Activated naive CD8-positive, alpha-beta T cell treated with anti-CD3 and anti-CD28 coated beads, Interleukin-2, amount 50 U/mL, for 24 hours (primary cell): ENCODE measurements around the gene ARL4C.

Source experiments
- ATAC-seq: fragments of 150-1000 bp; cut with Tn5 transposase; one replicate; pipeline ENCODE4 v1.10.0; 2021
- DNase-seq: peaks from one replicate; pipeline ENCODE4 v3.0.0; 2021
- H3K27ac Mint-ChIP-seq: one replicate; pipeline ENCODE4 v1.8.0; 2021; ENCODE audit warnings: mild to moderate bottlenecking, mixed read lengths
- H3K27me3 Mint-ChIP-seq: one replicate; pipeline ENCODE4 v1.8.0; 2021; ENCODE audit warnings: mixed read lengths
- H3K36me3 Mint-ChIP-seq: one replicate; pipeline ENCODE4 v1.8.0; 2021; ENCODE audit warnings: low read depth, mixed read lengths
- H3K4me1 Mint-ChIP-seq: one replicate; pipeline ENCODE4 v1.8.0; 2021; ENCODE audit warnings: mixed read lengths
- H3K4me3 Mint-ChIP-seq: one replicate; pipeline ENCODE4 v1.8.0; 2021; ENCODE audit warnings: mild to moderate bottlenecking, moderate library complexity, mixed read lengths
- H3K9me3 Mint-ChIP-seq: one replicate; pipeline ENCODE4 v1.8.0; 2021; ENCODE audit warnings: mixed read lengths

Gene ARL4C

GRCh38 chr2:234496835-234497593 lies at the start of gene ARL4C:
Gene ARL4C (minus strand): TSS chr2:234497081. CDS start chr2:234496586, 495 bp downstream.
- H3K4me3 Mint-ChIP-seq: peak within 1 kb of the TSS; percentile 96
- ATAC-seq (peak; percentile 45), DNase-seq (peak; percentile 62)
- peaks cover 48% of the 10 kb centered on the region for H3K4me1 Mint-ChIP-seq
- no peaks in the 10 kb centered on the region for H3K27me3 Mint-ChIP-seq
- peak within 1 kb of the TSS; percentile 90 for H3K27ac Mint-ChIP-seq
- H3K9me3 Mint-ChIP-seq: no peaks in the 10 kb centered on the region
- H3K36me3 Mint-ChIP-seq: peaks cover 17% of the 10 kb centered on the region

GRCh38 chr2:234544659-234545611 lies 48.1 kb upstream of the ARL4C start:
- DNase-seq (peak; percentile 79), ATAC-seq (peak; percentile 70)
- Mint-ChIP-seq H3K4me3 (no peak overlapping the region), H3K36me3 (no peaks in the 10 kb centered on the region), H3K27ac (no peak overlapping the region), H3K4me1 (no peaks in the 10 kb centered on the region), H3K9me3 (no peaks in the 10 kb centered on the region), H3K27me3 (peaks cover 22% of the 10 kb centered on the region)

GRCh38 chr2:234542742-234543141 lies 45.9 kb upstream of the ARL4C start:
- Mint-ChIP-seq H3K4me1 (no peaks in the 10 kb centered on the region), H3K27ac (no peak overlapping the region), H3K27me3 (peaks cover 15% of the 10 kb centered on the region), H3K36me3 (no peaks in the 10 kb centered on the region), H3K9me3 (no peaks in the 10 kb centered on the region), H3K4me3 (no peak overlapping the region)
- DNase-seq (no peak), ATAC-seq (no peak)

GRCh38 chr2:234537929-234538328 lies 41.0 kb upstream of the ARL4C start:
- Mint-ChIP-seq H3K4me3 (no peak overlapping the region), H3K27me3 (peaks cover 4% of the 10 kb centered on the region)

GRCh38 chr2:234536178-234536965 lies 39.5 kb upstream of the ARL4C start:
- ATAC-seq (no peak), DNase-seq (no peak)
- Mint-ChIP-seq H3K4me3 (no peak overlapping the region), H3K9me3 (no peaks in the 10 kb centered on the region), H3K36me3 (no peaks in the 10 kb centered on the region), H3K4me1 (no peaks in the 10 kb centered on the region), H3K27ac (no peak overlapping the region), H3K27me3 (peaks cover 4% of the 10 kb centered on the region)

More at GRCh38 chr2:234537929-234538328, 41.0 kb upstream of the ARL4C start:
- H3K36me3 Mint-ChIP-seq: no peaks in the 10 kb centered on the region
- no peak for DNase-seq
- no peaks in the 10 kb centered on the region for H3K9me3 Mint-ChIP-seq
- no peak for ATAC-seq
- no peaks in the 10 kb centered on the region for H3K4me1 Mint-ChIP-seq
- no peak overlapping the region for H3K27ac Mint-ChIP-seq

- DNase-seq (no peak), ATAC-seq (no peak)
- Mint-ChIP-seq H3K9me3 (no peaks in the 10 kb centered on the region), H3K4me1 (no peaks in the 10 kb centered on the region), H3K27ac (no peak overlapping the region), H3K36me3 (no peaks in the 10 kb centered on the region), H3K4me3 (no peak overlapping the region), H3K27me3 (peaks cover 4% of the 10 kb centered on the region)
Measured at GRCh38 chr2:234535464-234535863, 38.6 kb upstream of the ARL4C start.

GRCh38 chr2:234534515-234534914 lies 37.6 kb upstream of the ARL4C start:
- no peak for ATAC-seq

GRCh38 chr2:234533626-234534025 lies 36.7 kb upstream of the ARL4C start:
- no peaks in the 10 kb centered on the region for H3K4me1 Mint-ChIP-seq
- H3K27me3 Mint-ChIP-seq: peaks cover 5% of the 10 kb centered on the region
- no peaks in the 10 kb centered on the region for H3K36me3 Mint-ChIP-seq
- DNase-seq (no peak), ATAC-seq (no peak)
- H3K27ac Mint-ChIP-seq: no peak overlapping the region
- no peak overlapping the region for H3K4me3 Mint-ChIP-seq
- H3K9me3 Mint-ChIP-seq: no peaks in the 10 kb centered on the region

More at GRCh38 chr2:234534515-234534914, 37.6 kb upstream of the ARL4C start:
- Mint-ChIP-seq H3K9me3 (no peaks in the 10 kb centered on the region), H3K27me3 (peaks cover 2% of the 10 kb centered on the region), H3K4me1 (no peaks in the 10 kb centered on the region), H3K27ac (no peak overlapping the region), H3K36me3 (no peaks in the 10 kb centered on the region), H3K4me3 (no peak overlapping the region)
- no peak for DNase-seq

GRCh38 chr2:234528410-234529148 lies 31.7 kb upstream of the ARL4C start:
- H3K27me3 Mint-ChIP-seq: peaks cover 5% of the 10 kb centered on the region
- H3K4me1 Mint-ChIP-seq: no peaks in the 10 kb centered on the region
- H3K9me3 Mint-ChIP-seq: peaks cover 5% of the 10 kb centered on the region
- no peak overlapping the region for H3K27ac Mint-ChIP-seq
- H3K4me3 Mint-ChIP-seq: no peak overlapping the region
- no peaks in the 10 kb centered on the region for H3K36me3 Mint-ChIP-seq
- DNase-seq: no peak
- ATAC-seq: no peak

GRCh38 chr2:234526711-234527110 lies 29.8 kb upstream of the ARL4C start:
- peaks cover 5% of the 10 kb centered on the region for H3K9me3 Mint-ChIP-seq
- H3K27ac Mint-ChIP-seq: no peak overlapping the region
- H3K27me3 Mint-ChIP-seq: peaks cover 7% of the 10 kb centered on the region
- DNase-seq: no peak
- H3K4me1 Mint-ChIP-seq: no peaks in the 10 kb centered on the region
- ATAC-seq: no peak
- H3K4me3 Mint-ChIP-seq: no peak overlapping the region
- no peaks in the 10 kb centered on the region for H3K36me3 Mint-ChIP-seq

- H3K4me3 Mint-ChIP-seq: no peak overlapping the region
- H3K4me1 Mint-ChIP-seq: no peaks in the 10 kb centered on the region
Measured at GRCh38 chr2:234521536-234521935, 24.7 kb upstream of the ARL4C start.

GRCh38 chr2:234518986-234519642 lies 22.2 kb upstream of the ARL4C start:
- Mint-ChIP-seq H3K27ac (no peak overlapping the region), H3K36me3 (no peaks in the 10 kb centered on the region), H3K9me3 (no peaks in the 10 kb centered on the region), H3K4me1 (no peaks in the 10 kb centered on the region), H3K27me3 (peaks cover 2% of the 10 kb centered on the region), H3K4me3 (no peak overlapping the region)
- ATAC-seq: no peak
- no peak for DNase-seq

More at GRCh38 chr2:234521536-234521935, 24.7 kb upstream of the ARL4C start:
- ATAC-seq (no peak), DNase-seq (no peak)
- H3K9me3 Mint-ChIP-seq: peaks cover 5% of the 10 kb centered on the region
- H3K36me3 Mint-ChIP-seq: no peaks in the 10 kb centered on the region
- no peak overlapping the region for H3K27ac Mint-ChIP-seq
- H3K27me3 Mint-ChIP-seq: peaks cover 2% of the 10 kb centered on the region

GRCh38 chr2:234517971-234518370 lies 21.1 kb upstream of the ARL4C start:
- no peaks in the 10 kb centered on the region for H3K9me3 Mint-ChIP-seq
- no peak overlapping the region for H3K27ac Mint-ChIP-seq
- no peaks in the 10 kb centered on the region for H3K36me3 Mint-ChIP-seq
- no peaks in the 10 kb centered on the region for H3K4me1 Mint-ChIP-seq
- DNase-seq: no peak
- peaks cover 1% of the 10 kb centered on the region for H3K27me3 Mint-ChIP-seq
- no peak for ATAC-seq
- no peak overlapping the region for H3K4me3 Mint-ChIP-seq
